Hepatocyte (in vitro differentiated cells): ENCODE results near the gene DEPDC4.

Source experiments
- CTCF ChIP-seq: fragments of 200-600 bp; sonication (generic); IDR thresholded peaks from 2 replicates; pipeline ENCODE4 v1.5.1; 2016; ENCODE audit warnings: antibody characterized with exemption, mild to moderate bottlenecking; ENCODE audit not compliant: poor library complexity
- EZH2 ChIP-seq: fragments of 200-600 bp; sonication (generic); IDR thresholded peaks from 2 replicates; pipeline ENCODE4 v1.6.1; 2016; ENCODE audit warnings: antibody characterized with exemption, mild to moderate bottlenecking, borderline replicate concordance
- EZH2phosphoT487 ChIP-seq: fragments of 200-600 bp; sonication (generic); IDR thresholded peaks from one replicate; pipeline ENCODE4 v1.6.1; 2018; ENCODE audit warnings: antibody characterized with exemption, mild to moderate bottlenecking, low read depth, moderate library complexity; ENCODE audit not compliant: unreplicated experiment, severe bottlenecking

DNA sequence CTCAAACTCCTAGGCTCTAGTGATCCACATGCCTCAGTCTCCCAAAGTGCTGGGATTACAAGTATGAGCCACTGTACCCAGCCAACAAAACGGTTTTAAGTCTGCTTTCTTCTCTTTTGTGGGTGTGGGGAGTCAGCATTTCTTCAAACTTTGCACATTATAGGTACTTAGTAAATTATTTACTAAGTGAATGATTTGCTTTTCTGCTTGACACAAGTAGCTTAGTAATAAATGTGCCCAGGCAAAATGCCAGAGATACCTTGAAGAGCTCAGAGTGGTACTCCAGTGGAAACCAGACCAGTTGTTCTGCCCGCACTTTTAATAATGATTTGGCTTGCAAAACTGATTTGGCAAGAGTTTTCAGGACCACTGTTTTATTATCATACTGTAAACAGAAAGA is 15.0 kb downstream of the DEPDC4 start:
- TF ChIP-seq CTCF, result no peak
- no peak for TF ChIP-seq EZH2
- no peak for TF ChIP-seq EZH2phosphoT487
